Measurements from ENCODE around the gene LMF1.
"Not testable (repeated sequence)": the region's sequence is repeated elsewhere in the genome, so short reads cannot be mapped to it uniquely, and the experiment has no call there.

LMF1 gene

DNA sequence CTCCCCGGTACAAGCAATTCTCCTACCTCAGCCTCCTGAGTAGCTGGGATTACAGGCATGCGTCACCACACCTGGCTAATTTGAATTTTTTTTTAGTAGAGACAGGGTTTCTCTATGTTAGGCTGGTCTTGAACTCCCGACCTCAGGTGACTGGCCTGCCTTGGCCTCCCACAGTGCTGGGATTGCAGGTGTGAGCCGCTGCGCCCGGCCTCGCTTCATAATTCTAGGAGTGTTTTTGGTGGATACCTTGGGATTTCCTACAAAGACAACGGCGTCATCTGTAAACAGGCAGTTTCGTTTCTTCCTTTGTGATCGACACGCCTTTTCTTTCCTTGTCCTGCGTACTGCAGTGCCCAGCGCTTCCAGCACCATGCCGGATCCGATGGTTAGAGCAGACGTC lies 109.3 kb downstream of the LMF1 start:
- DNase-seq: no peak

DNA sequence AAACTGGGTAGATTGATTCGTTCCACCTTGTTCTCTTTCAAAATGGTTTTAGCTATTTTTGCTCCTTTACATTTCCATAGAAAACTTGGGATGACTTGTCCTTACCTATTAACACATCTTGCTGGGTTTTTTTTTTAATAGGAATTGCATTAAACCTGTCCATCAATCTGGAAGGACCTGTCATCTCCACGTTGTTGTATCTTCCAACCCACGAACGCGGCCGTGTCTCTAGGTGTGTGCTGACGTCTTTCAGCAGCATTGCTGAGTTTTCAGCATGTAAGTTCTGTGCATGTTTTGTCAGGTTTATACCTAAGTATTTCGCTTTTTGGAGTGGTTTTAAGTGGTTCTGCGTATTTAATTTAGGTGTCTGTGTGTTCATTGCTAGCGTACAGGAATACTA lies 109.9 kb downstream of the LMF1 start:
- DNase-seq: no peak

DNA sequence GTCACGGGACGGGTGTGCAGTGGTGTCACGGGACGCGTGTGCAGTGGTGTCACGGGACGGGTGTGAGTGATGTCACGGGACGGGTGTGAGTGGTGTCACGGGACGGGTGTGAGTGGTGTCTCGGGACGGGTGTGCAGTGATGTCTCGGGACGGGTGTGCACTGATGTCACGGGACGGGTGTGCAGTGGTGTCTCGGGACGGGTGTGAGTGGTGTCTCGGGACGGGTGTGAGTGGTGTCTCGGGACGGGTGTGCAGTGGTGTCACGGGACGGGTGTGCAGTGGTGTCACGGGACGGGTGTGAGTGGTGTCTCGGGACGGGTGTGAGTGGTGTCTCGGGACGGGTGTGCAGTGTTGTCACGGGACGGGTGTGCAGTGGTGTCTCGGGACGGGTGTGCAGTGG lies 111.8 kb downstream of the LMF1 start:
- not testable (repeated sequence) for DNase-seq

DNA sequence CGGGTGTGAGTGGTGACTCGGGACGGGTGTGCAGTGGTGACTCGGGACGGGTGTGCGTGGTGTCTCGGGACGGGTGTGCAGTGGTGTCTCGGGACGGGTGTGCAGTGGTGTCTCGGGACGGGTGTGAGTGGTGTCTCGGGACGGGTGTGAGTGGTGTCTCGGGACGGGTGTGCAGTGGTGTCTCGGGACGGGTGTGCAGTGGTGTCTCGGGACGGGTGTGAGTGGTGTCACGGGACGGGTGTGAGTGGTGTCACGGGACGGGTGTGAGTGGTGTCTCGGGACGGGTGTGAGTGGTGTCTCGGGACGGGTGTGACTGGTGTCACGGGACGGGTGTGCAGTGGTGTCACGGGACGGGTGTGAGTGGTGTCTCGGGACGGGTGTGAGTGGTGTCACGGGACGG lies 112.3 kb downstream of the LMF1 start:
- not testable (repeated sequence) for DNase-seq

DNA sequence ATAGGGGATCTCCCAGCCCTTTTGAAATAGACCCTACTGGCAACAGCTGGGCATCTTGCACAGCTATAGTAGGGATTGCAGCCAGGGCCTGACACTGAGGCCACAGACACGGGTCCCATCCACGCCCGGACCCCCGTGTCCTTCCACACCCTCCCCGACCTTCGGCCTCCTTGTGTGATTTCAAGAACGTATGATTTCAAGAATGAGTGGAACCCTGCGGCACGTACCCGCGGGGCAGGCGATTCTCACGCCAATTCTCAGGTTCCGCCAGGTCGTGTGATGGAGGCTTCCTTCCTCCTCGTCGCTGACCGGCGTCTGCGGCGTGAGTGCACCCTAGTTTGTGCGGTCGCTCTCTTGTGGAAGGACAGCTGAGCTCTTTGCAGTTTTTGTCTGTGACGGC lies 114.0 kb downstream of the LMF1 start:
- DNase-seq: no peak

DNA sequence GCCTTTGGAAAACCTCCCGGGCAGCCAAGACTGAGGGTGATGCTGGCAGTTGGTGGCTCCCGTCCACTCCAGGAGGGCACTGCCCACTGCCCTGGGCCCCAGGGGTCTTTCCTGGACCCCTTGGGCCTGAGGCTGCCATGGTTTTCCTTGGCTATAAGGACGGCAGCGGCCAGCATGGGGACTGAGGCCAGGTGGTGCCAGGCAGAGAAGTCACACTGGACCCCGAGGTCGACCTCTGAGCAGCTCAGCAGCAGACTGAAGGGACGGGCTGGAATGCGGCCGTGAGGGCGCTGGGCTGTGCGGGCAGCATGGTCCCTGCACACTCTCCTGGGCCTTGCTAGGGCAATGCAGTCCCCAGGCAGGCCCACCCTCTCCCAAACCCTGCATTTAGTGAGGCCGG lies 114.7 kb downstream of the LMF1 start:
- DNase-seq: no peak

DNA sequence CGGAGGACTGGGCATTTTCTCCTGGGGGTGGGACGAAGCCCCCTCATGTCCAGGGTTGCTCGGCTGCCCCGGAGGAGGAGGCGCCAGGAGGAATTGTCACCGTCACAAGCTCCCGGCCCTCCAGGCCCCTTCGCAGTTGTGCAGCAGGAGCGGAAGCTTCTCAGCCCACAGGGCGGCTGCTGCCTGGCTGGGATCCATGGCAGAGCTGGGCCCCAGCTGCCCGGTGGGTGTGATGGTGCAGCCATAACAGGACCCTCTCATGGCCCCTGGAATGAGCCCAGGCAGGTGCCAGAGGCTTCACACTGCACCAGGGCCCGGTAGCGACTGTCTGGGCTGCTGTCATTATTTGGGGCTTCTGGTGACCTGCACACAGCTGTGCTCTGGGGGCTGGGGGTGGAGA lies 115.3 kb downstream of the LMF1 start:
- DNase-seq: no peak

DNA sequence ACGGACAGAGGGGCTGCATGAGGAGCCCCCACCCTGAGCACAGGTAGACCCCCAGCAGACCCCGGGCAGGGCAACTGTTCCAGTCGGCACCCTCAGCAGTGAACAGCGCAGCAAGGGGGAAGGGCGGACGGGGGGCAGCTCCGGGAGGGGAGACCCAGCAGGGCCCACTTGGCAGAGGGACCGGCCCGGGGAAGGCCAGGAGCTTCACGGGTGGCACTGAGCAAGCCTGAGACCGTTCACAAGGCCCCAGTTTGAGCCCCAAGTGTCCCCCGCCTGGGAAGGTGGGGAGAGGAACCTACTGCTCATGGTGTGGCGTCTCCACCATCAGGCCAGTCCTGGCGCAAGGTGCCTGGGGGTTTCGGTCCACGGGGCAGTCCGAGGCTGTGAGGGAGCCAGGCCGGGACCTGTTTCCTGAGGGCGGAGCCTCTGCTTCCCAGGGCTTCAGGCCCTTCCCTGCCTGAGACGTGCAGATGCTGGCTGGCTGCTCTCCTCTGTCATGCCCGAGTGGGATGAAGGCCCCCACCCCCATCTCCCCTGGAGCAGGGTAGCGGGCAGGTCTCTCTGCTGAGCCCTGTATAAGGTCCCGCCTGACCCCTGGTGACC lies 115.9 kb downstream of the LMF1 start:
- no peak for DNase-seq

DNA sequence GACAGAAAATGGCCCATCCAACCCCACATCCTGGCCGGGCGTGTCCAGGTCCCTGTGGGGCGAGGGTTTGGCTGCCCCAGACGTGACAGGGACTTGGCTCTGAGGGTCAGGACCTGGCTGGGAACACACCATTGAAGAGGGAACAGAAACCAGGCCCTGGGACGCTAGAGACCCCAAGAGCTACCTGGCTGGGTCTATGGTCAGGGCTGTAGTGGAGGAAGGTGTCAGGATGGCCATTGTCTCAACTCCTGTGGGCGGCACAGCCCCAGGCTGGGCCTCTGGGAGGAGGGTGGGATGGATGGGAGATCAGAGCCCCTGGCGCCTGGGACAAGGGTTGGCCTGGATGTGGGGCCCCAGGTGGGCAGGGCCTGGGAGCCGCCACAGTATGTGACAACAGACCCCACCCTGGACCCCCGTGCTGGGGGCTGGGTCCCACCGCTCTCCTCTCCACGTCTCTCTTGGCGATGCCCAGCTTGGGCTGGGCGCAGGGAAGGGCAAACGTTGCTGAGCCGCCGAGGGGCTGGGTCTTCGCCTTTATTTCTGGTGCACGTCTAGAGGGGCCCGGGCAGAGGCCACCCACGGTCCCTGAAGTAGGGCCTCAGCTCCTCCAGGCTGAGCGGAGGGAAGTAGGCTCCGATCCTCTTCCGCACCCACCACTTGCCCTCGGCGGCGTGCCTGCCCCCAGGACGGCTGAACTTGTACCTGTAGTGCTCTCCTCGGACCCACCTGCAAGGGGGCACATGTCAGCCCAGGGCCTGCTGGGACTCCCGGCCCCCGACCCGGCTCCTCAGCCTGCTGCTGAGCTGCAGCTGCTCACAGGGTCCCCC lies 116.6 kb downstream of the LMF1 start:
- no peak for DNase-seq

DNA sequence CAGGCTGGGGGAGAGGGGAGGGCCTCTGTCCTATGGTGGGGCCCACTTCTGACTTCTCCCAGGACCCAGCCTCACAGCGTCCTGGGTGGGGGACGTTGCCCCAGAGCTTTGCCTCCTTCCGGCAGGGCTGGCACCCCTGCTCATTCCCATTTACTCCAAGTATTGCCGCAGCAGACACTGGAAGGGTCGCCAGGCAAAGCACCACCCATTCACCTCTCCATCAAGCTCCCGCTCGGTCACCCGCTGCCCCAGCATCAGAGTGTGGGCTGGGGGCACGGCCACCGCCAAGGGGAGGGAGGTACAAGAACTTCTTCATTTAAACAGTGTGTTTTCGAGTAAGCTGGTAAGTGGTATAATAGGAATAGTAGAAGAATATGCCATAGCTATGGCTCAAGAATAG lies 117.5 kb downstream of the LMF1 start:
- no peak for DNase-seq

DNA sequence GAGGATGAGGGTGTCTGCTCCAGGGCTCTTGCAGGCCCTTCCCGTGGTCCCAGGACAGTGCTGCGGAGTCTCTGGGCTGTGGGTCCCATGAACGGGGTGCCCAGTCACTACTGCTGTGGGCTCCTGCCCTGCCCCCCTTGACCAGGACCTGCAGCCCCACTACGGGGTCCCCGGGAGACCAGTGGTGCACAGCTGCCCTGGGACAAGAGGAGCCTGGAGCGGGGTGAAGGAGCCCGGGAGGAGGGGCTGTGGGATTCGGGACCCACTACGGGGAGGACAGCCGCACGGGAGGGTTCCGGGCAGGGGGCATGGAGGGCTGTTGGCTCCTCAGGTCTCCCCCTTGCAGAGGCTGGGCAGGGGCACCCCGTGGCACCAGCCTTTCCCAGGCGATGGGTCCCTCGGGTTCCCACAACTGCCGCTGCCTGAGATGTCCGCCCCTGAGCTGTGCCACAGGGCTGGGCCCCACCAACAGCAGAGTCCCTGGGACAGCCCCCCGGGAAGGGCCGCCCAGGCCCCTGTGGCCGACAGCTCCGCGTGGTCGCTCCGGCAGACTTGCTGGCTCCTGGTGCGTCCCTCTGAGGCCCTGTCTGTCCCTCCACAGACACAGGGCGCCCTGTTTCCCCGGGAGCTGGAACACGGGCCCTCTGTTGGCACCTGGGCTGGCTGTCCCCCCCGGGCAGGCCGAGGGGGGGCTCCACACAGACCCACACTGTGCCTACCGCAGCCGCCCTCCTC lies 118.2 kb downstream of the LMF1 start:
- no peak for DNase-seq

DNA sequence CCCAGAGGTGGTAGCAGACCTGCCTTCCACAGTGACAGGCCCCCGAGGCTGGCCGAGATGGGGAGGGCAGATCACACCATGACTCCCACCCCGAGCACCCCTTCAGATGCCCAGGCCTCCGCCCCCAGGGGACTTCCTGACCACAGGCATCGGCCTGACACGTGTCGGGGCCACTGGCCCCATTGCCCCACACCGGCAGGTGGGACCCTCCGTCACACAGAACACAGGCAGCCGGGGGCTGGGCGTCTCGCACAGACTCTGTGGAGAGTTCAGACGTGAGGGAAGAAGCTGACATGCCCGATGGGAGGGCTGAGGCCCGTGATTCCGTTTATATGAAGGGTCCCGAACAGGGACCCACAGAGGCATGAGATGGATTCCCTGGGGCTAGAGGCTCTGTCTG lies 118.9 kb downstream of the LMF1 start:
- DNase-seq: no peak

DNA sequence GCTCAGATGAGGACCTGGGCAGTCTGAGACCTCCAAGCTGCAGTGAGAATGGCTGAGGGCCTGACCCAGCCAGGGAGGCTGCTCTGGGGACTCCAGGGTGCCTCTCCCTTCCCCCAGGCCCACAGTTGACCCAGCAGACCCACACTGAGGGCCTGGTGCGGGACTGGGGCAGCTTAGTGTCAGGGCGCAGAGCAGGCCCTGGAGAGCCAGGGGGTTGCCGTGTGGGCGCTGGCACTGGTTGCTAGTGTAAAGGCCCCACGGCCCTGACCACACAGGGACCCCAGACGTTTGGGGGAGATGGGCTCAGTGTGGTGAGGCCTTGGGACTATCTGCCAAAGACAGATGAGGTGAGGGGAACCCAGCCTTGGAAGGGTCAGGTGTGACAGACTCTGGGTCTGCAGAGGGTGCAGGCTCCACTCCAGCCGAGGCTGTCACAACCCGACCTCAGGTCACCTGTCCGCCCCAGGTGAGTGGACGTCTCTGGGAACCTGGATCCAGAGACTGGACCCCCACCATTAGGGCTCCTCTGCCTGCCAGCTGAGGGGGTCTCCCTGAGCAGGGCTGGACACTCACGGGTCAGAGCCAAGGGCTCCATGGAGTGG lies 119.5 kb downstream of the LMF1 start:
- no peak for DNase-seq

DNA sequence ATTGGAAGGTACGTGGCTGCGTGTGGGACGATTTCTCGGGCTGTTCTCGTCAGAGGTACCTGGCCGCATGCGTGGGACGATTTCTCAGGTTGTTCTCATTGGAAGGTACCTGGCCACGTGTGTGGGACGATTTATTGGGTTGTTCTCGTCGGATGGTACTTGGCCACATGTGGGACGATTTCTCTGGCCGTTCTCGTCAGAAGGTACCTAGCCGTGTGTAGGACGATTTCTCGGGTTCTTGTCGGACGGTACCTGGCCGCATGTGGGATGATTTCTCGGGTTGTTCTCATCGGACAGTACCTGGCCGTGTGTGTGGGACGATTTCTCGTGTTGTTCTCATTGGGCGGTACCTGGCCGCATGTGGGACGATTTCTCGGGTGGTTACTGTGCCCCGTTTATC lies 120.1 kb downstream of the LMF1 start:
- DNase-seq: no peak

DNA sequence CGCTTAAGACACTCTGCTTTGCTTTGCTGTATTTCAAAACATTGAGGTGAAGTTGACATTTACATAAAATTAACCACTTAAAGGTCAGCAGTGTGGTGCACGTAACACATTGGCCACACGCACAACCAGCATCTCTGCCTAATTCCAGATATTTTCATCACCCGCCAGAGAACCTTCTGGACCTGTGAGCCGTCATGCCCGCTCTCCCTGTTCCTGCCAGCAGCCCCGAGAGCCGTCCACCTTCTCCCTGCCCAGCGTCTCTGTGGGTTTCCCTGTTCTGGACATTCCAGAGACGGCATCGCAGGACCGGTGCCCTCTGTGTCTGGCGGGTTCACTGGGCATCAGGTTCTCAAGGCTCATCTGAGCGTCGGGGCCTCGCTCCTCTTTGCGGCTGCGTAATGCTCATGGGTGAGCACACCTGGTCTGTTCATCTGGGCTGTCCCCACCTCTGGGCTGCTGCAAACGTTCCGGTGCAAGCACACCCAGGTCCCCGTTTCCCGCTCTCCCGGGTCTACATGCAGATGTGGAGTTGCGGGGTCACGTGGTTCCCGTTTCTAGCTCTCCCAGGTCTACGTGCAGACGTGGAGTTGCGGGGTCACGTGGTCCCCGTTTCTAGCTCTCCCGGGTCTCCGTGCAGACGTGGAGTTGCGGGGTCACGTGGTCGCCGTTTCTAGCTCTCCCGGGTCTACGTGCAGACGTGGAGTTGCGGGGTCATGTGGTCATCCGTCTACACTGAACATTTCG lies 122.1 kb downstream of the LMF1 start:
- DNase-seq: no peak

DNA sequence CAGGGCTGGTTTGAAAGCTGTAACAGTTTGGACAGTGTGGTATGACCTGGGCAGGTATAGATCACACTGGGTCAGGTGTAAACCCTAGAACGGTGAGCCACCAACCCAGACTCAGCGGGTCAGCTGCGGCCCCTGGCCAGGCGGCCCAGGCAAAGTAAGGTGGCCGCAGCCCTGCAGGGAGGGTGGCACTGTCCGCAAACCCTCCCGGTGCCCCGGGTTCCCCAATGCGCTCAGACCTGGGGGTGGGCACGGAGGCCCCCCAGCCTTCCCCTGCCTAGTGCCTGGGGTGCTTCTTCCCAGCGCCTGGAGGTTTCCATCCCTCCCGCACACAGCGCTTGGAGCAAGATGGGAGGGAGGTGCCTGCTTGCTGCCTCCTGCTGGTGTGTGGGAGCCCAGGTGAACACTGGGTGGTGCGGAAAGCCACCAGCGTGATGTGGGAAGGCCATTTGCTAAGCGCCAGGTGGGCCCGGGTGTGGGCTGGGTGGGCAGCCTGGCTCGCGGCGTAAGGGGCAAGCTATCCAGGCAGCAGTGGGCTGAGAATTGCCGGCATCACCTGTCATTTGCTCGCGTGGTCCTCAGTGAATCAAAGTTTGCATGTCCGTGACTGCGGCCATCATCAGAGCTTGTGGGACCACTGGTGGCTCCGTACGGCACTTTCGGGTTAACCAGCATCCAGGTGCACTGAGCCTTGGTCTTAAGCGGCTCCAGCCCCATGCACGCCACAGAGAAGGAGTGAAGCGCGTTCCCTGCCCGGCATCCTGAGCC lies 122.9 kb downstream of the LMF1 start:
- DNase-seq: no peak

DNA sequence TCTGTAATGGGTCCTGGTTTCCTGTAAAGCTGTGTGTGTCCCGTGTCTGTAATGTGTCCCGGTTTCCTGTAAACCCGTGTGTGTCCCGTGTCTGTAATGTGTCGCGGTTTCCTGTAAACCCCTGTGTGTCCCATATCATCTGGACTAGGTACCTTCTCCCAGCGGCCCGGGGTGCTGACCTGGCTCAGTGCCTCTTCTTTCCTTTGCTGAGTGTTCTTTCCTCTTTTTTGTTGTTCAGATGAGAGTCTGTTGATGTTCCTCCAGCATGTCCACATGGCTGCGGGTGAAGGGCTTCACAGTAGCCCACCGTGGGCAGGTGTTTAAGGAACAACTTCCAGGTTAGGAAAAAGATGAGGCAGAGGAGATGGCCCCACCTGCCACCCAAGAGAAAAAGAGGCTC lies 123.6 kb downstream of the LMF1 start:
- DNase-seq: no peak

DNA sequence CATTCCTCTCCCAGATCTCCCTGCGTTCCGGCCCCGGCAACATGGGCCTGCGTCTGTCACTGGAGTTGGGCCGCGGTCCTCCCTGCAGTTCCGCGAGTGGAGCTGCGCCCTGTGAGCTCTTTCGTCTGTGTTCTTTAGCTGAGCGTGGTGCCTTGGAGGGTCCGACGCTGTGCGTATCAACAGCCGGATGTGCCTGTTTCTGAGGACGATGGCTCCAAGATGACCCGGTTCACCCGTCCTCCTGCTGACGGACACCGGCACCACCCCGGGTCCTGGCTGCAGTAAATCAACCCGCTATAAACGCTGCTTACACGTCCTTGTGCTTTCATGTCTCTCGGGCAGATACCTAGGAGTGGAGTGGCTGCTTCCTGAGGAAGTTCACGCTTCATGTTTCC lies 125.4 kb downstream of the LMF1 start:
- no peak for DNase-seq

DNA sequence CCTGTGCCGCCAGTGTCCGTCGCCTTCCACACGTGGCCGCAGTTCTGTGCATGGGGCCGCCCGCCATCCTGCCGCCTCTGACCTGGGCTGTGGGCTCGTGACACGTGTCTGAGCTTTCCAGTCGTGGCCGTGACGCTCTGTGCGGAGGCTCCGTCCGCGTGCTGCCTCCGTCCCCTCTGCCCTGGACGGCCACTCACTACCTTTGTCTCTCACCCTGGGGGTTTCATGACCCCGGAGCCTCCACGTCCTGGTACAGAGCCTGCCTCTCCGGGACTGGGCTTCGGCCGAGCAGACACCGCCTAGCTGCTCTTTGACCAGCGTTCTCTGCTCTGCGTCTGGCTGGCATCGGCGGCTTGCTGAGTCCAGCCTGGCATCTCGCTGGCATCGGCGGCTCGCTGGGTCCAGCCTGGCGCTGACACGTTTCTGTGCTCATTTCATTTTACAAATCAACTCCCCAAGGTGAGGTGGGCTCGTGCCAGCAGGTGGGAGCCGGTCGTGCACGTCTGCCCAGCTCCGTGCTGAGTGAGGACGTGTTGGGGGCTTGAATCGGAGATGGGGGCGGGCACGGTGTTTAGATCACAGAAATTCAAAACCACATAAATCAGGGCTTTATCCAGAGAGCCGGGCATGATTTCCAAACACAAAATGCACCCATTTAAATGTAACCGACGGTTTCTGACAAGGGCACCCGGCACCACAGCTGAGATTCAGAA lies 126.0 kb downstream of the LMF1 start:
- DNase-seq: no peak

DNA sequence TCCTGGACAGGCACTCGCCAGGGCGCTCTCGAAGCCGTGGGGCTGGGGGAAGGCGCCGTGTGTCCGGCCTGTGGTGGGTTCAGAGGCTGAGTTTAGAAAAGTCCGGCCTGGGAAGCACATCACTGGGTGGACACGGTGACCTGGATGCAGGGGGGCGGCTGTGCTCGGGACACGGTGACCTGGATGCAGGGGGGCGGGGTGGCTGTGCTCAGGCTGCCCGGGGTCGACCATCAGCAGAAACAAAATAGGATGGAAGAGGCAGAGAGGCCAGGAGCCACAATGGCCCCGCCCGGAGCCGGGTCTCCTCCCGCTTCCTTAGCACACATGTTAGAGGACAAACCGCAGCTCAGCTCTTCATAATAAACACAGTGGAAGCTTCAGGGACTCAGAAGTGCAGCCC lies 127.0 kb downstream of the LMF1 start:
- DNase-seq: no peak

DNA sequence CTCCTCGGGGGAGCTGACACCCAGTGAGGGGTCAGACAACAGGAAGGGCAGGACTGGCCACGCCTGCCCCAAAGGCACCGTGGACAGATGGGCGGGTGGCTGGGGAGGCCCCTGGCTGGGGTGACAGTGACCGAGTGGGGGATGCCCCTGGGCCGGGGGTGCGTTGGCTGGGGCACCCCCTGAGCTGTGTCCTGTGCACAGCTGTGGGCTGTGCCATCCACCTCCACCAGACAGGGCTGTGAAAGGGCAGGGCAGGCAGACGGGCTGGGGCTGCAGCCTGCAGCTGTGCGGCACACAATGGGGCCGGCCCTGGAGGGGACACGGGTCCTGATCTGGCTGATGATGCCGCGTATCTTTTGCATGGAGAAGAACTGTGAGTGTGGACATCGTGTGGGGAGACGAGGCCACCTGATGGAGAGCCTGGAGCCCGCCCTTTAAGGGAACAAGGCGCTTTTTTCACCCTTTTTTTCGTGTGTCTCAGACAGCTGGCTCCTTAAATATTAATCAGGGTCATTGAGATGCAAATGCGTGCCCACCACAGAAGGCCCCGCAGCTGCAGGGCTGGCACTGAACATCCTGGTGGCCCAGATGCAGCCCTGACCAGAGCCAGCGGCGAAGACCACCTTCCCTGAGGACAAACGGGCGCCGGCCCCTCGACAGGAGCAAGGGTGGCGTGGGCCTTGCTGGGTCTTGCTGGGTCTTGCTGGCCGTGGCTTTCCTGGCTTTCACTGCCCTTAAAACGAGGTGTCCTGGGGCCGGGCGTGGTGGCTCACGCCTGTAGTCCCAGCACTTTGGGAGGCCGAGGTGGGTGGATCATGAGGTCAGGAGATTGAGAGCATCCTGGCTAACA lies 127.8 kb downstream of the LMF1 start:
- DNase-seq: no peak

Measured in activated CD4-positive, alpha-beta T cell treated with anti-CD3 and anti-CD28 coated beads for 1 hour (primary cell).